Neuronal stem cell (in vitro differentiated cells): ENCODE results near the gene ACER1.

Experiments
- DNase-seq: peaks from one replicate; pipeline ENCODE4 v3.0.0-alpha.2; 2013; ENCODE audit warnings: low spot score
- H2AFZ ChIP-seq: one replicate; pipeline ENCODE4 v1.6.1; 2013; ENCODE audit warnings: mild to moderate bottlenecking, low read length, inconsistent platforms
- H2AK5ac ChIP-seq: 2 replicates; pipeline ENCODE4 v1.6.1; 2013; ENCODE audit warnings: low read depth, mild to moderate bottlenecking, inconsistent platforms, low read length, moderate library complexity, mixed read lengths
- H2BK120ac ChIP-seq: 2 replicates; pipeline ENCODE4 v1.6.1; 2013; ENCODE audit warnings: low read depth, mild to moderate bottlenecking, inconsistent platforms, low read length, moderate library complexity, mixed read lengths
- H2BK12ac ChIP-seq: one replicate; pipeline ENCODE4 v1.6.1; 2013; ENCODE audit warnings: low read length, inconsistent platforms
- H2BK15ac ChIP-seq: 2 replicates; pipeline ENCODE4 v1.6.1; 2013; ENCODE audit warnings: mild to moderate bottlenecking, low read length, inconsistent platforms, mixed read lengths
- H2BK5ac ChIP-seq: one replicate; pipeline ENCODE4 v1.6.1; 2013; ENCODE audit warnings: inconsistent platforms, mild to moderate bottlenecking, low read length, moderate library complexity
- H3K14ac ChIP-seq: one replicate; pipeline ENCODE4 v1.6.1; 2013; ENCODE audit warnings: low read length, inconsistent platforms
- H3K18ac ChIP-seq: 2 replicates; pipeline ENCODE4 v1.6.1; 2013; ENCODE audit warnings: low read length, inconsistent platforms
- H3K23ac ChIP-seq: 2 replicates; pipeline ENCODE4 v1.6.1; 2013; ENCODE audit warnings: low read depth, mild to moderate bottlenecking, mixed read lengths, low read length, inconsistent platforms; ENCODE audit not compliant: poor library complexity
- H3K27ac ChIP-seq: replicated peaks from 3 replicates; pipeline ENCODE4 v1.5.1; 2013; ENCODE audit warnings: low read length, inconsistent platforms
- H3K27me3 ChIP-seq, 3 experiments: 2 replicates each; pipeline ENCODE4 v1.6.1; 2013; ENCODE audit warnings: low read length in 3 of 3, mild to moderate bottlenecking in 2 of 3, inconsistent platforms in 1 of 3, low read depth in 1 of 3, mixed read lengths in 1 of 3, moderate library complexity in 1 of 3; ENCODE audit not compliant: control insufficient read depth in 3 of 3, insufficient read depth in 3 of 3
- H3K36me3 ChIP-seq, 2 donors: replicated peaks in 1 of 2; 2 replicates each; pipeline ENCODE4 v1.6.1; 2013; ENCODE audit warnings: low read length in 2 of 2; ENCODE audit not compliant: control insufficient read depth in 2 of 2, insufficient read depth in 2 of 2
- H3K4ac ChIP-seq: 2 replicates; pipeline ENCODE4 v1.6.1; 2013; ENCODE audit warnings: inconsistent platforms, mild to moderate bottlenecking, low read length, moderate library complexity
- H3K4me1 ChIP-seq, 2 donors: 1 replicate in 1 of 2; 2 replicates in 1 of 2; pipeline ENCODE4 v1.6.1; 2013; ENCODE audit warnings: low read length in 2 of 2, low read depth in 1 of 2; ENCODE audit not compliant: control insufficient read depth in 2 of 2, insufficient read depth in 1 of 2
- H3K4me2 ChIP-seq: one replicate; pipeline ENCODE4 v1.6.1; 2013; ENCODE audit warnings: mild to moderate bottlenecking, low read length, inconsistent platforms; ENCODE audit not compliant: insufficient read depth, poor library complexity, severe bottlenecking
- H3K4me3 ChIP-seq, 2 donors: 2 replicates each; pipeline ENCODE4 v1.5.1; 2013; ENCODE audit warnings: low read length in 2 of 2, mild to moderate bottlenecking in 2 of 2, inconsistent platforms in 1 of 2, moderate library complexity in 1 of 2
- H3K79me1 ChIP-seq: one replicate; pipeline ENCODE4 v1.6.1; 2013; ENCODE audit warnings: low read depth, mild to moderate bottlenecking, inconsistent platforms, low read length, moderate library complexity
- H3K9ac ChIP-seq: one replicate; pipeline ENCODE4 v1.6.1; 2013; ENCODE audit warnings: mild to moderate bottlenecking, low read depth, low read length, inconsistent platforms; ENCODE audit not compliant: poor library complexity
- H3K9me3 ChIP-seq, 2 donors: replicated peaks in 1 of 2; 2 replicates each; pipeline versions ENCODE3 to v1.6.1; 2013; ENCODE audit warnings: low read length in 2 of 2, mild to moderate bottlenecking in 2 of 2, inconsistent platforms in 1 of 2, low read depth in 1 of 2, mixed read lengths in 1 of 2, moderate library complexity in 1 of 2; ENCODE audit not compliant: control insufficient read depth in 2 of 2, insufficient read depth in 1 of 2
- H4K8ac ChIP-seq: one replicate; pipeline ENCODE4 v1.6.1; 2013; ENCODE audit warnings: low read depth, mild to moderate bottlenecking, inconsistent platforms, low read length, moderate library complexity
- H4K91ac ChIP-seq: one replicate; pipeline ENCODE4 v1.6.1; 2013; ENCODE audit warnings: low read length, low read depth, mild to moderate bottlenecking, inconsistent platforms; ENCODE audit not compliant: poor library complexity
- WGBS, 2 donors: extraction: QIAGEN DNeasy Blood & Tissue Kit; methylation state at CpG; one replicate each; pipeline ENCODE4 v1.1.7; 2013; ENCODE audit warnings: missing lambda C conversion rate in 2 of 2, mixed read lengths in 1 of 2; ENCODE audit not compliant: insufficient read length in 2 of 2, insufficient replicate concordance in 1 of 2; ENCODE audit errors: extremely low coverage in 2 of 2; 5-methylcytosine and 5-hydroxymethylcytosine counted together

ACER1 gene

GRCh38 chr19:6378486-6378885, 45.1 kb upstream of the ACER1 start:
- H4K91ac ChIP-seq, result no peak overlapping the region
- no peak overlapping the region for H3K14ac ChIP-seq
- no peak overlapping the region for H3K18ac ChIP-seq
- no peak overlapping the region for H2AK5ac ChIP-seq
- no peak overlapping the region for H4K8ac ChIP-seq
- H3K9ac ChIP-seq, result no peak overlapping the region
- no peak overlapping the region for H3K4me2 ChIP-seq
- H3K4me3 ChIP-seq, result no peak overlapping the region
- H2BK15ac ChIP-seq, result no peak overlapping the region
- peaks cover 47 to 59% of the 10 kb centered on the region in 2 donors for H3K36me3 ChIP-seq
- WGBS, 2 donors, result no CpG with 5 or more reads among the region's 9 CpGs
- H2BK120ac ChIP-seq, result no peak overlapping the region
- no peak overlapping the region for H2BK12ac ChIP-seq
- H2AFZ ChIP-seq, result no peak overlapping the region
- peaks cover 13 to 14% of the 10 kb centered on the region in 2 donors for H3K9me3 ChIP-seq
- no peak for DNase-seq
- peaks cover 5 to 7% of the 10 kb centered on the region in 2 donors for H3K4me1 ChIP-seq
- H3K27ac ChIP-seq, result no peak overlapping the region
- no peak overlapping the region for H3K23ac ChIP-seq
- no peak overlapping the region for H3K4ac ChIP-seq
- H3K27me3 ChIP-seq, result no peaks in the 10 kb centered on the region
- H2BK5ac ChIP-seq, result no peak overlapping the region
- peaks cover 21% of the 10 kb centered on the region for H3K79me1 ChIP-seq

- no CpG with 5 or more reads among the region's 6 CpGs for WGBS, 2 donors
These were observed 44.6 kb upstream of the ACER1 start for GRCh38 chr19:6378041-6378440.

GRCh38 chr19:6376512-6377190, 43.2 kb upstream of the ACER1 start:
- Histone ChIP-seq H3K27me3 (no peaks in the 10 kb centered on the region), H2BK12ac (no peak overlapping the region), H3K4me2 (no peak overlapping the region), H3K4ac (no peak overlapping the region), H2AK5ac (peak overlapping the region; percentile 35), H3K4me3 (no peak overlapping the region), H2BK5ac (no peak overlapping the region), H3K27ac (no peak overlapping the region), H4K91ac (no peak overlapping the region), H3K9ac (no peak overlapping the region), H4K8ac (no peak overlapping the region), H2BK15ac (no peak overlapping the region), H3K36me3 (peaks cover 33 to 43% of the 10 kb centered on the region in 2 donors), H2AFZ (no peak overlapping the region), H3K9me3 (peaks cover 13 to 14% of the 10 kb centered on the region in 2 donors), H3K18ac (no peak overlapping the region), H3K79me1 (peaks cover 18% of the 10 kb centered on the region), H3K4me1 (peaks cover 8 to 9% of the 10 kb centered on the region in 2 donors), H2BK120ac (no peak overlapping the region), H3K23ac (peak overlapping the region; percentile 0), H3K14ac (no peak overlapping the region)
- no CpG with 5 or more reads among the region's 19 CpGs for WGBS, 2 donors
- no peak for DNase-seq

More at GRCh38 chr19:6378041-6378440, 44.6 kb upstream of the ACER1 start:
- H3K4me1 ChIP-seq, result peaks cover 6 to 7% of the 10 kb centered on the region in 2 donors
- no peak overlapping the region for H3K14ac ChIP-seq
- no peak overlapping the region for H2BK120ac ChIP-seq
- H3K27me3 ChIP-seq, result no peaks in the 10 kb centered on the region
- H3K18ac ChIP-seq, result peak overlapping the region; percentile 64
- no peak overlapping the region for H3K9ac ChIP-seq
- no peak for DNase-seq
- no peak overlapping the region for H2BK12ac ChIP-seq
- no peak overlapping the region for H3K4me3 ChIP-seq
- H2BK15ac ChIP-seq, result no peak overlapping the region
- no peak overlapping the region for H2BK5ac ChIP-seq
- H3K79me1 ChIP-seq, result peaks cover 18% of the 10 kb centered on the region
- no peak overlapping the region for H3K4ac ChIP-seq
- peak overlapping the region; percentile 28 for H2AK5ac ChIP-seq
- H3K4me2 ChIP-seq, result no peak overlapping the region
- H3K36me3 ChIP-seq, result peaks cover 42 to 54% of the 10 kb centered on the region in 2 donors
- peaks cover 13 to 14% of the 10 kb centered on the region in 2 donors for H3K9me3 ChIP-seq
- H3K27ac ChIP-seq, result peak overlapping the region; percentile 19
- no peak overlapping the region for H2AFZ ChIP-seq
- H3K23ac ChIP-seq, result no peak overlapping the region
- H4K91ac ChIP-seq, result no peak overlapping the region
- H4K8ac ChIP-seq, result no peak overlapping the region

- peak within 1 kb of the TSS; percentile 55 for H3K23ac ChIP-seq
- no peak within 1 kb of the TSS for H4K91ac ChIP-seq
- no peak within 1 kb of the TSS for H2BK12ac ChIP-seq
- no peak within 1 kb of the TSS for H2BK120ac ChIP-seq
- no peak within 1 kb of the TSS for H3K4me2 ChIP-seq
- H3K36me3 ChIP-seq, result peaks cover 21 to 32% of the 10 kb centered on the region in 2 donors
- H3K27ac ChIP-seq, result no peak within 1 kb of the TSS
- no peak within 1 kb of the TSS for H3K9ac ChIP-seq
- H2AFZ ChIP-seq, result no peak within 1 kb of the TSS
- no peak within 1 kb of the TSS for H3K4me3 ChIP-seq
- H3K18ac ChIP-seq, result no peak within 1 kb of the TSS
- no peaks in the 10 kb centered on the region for H3K27me3 ChIP-seq
- peak within 1 kb of the TSS; percentile 81 for H2AK5ac ChIP-seq
- no peak within 1 kb of the TSS for H3K4ac ChIP-seq
- peaks cover 9 to 10% of the 10 kb centered on the region in 2 donors for H3K9me3 ChIP-seq
- peak within 1 kb of the TSS; percentile 65 for H4K8ac ChIP-seq
- H3K79me1 ChIP-seq, result peaks cover 18% of the 10 kb centered on the region
- DNase-seq, result no peak
- H2BK15ac ChIP-seq, result no peak within 1 kb of the TSS
- H3K4me1 ChIP-seq, result peaks cover 8 to 9% of the 10 kb centered on the region in 2 donors
- no CpG with 5 or more reads among the region's 25 CpGs for WGBS, 2 donors
- no peak within 1 kb of the TSS for H2BK5ac ChIP-seq
- peak within 1 kb of the TSS; percentile 38 for H3K14ac ChIP-seq
These were observed 42.1 kb upstream of the ACER1 start, which contains the start of gene PSPN for GRCh38 chr19:6375411-6376010. Gene PSPN, minus strand, starts transcription at chr19:6375933. Its CDS starts 84 bp downstream, at chr19:6375849.
